H9 (cell line): ENCODE data around the gene CDH22. TPM values are rescaled to one million over a fixed set of nuclear protein-coding genes. Genes with fewer than 3 reads are reported as not detected.

Experiments
- DNase-seq: peaks from one replicate; pipeline ENCODE4 v3.0.0-alpha.2; 2017
- H2AFZ ChIP-seq: one replicate; pipeline ENCODE4 v1.6.1; 2013; ENCODE audit warnings: mild to moderate bottlenecking, low read length, control low read depth, moderate library complexity
- H2AK5ac ChIP-seq: 2 replicates; pipeline ENCODE4 v1.6.1; 2013; ENCODE audit warnings: low read length, control low read depth, mixed read lengths; ENCODE audit not compliant: insufficient read length
- H2BK120ac ChIP-seq: one replicate; pipeline ENCODE4 v1.6.1; 2013; ENCODE audit warnings: low read depth, mild to moderate bottlenecking, low read length, control low read depth, inconsistent platforms; ENCODE audit not compliant: poor library complexity, severe bottlenecking
- H2BK12ac ChIP-seq: 2 replicates; pipeline ENCODE4 v1.6.1; 2013; ENCODE audit warnings: low read length, control low read depth, mixed read lengths, low read depth; ENCODE audit not compliant: insufficient read length
- H2BK15ac ChIP-seq: 2 replicates; pipeline ENCODE4 v1.6.1; 2013; ENCODE audit warnings: low read depth, low read length, control low read depth
- H2BK20ac ChIP-seq: one replicate; pipeline ENCODE4 v1.6.1; 2013; ENCODE audit warnings: low read depth, mild to moderate bottlenecking, low read length, control low read depth, inconsistent platforms; ENCODE audit not compliant: poor library complexity, severe bottlenecking
- H2BK5ac ChIP-seq: 2 replicates; pipeline ENCODE4 v1.6.1; 2013; ENCODE audit warnings: low read length, control low read depth, mixed read lengths; ENCODE audit not compliant: insufficient read length
- H3K14ac ChIP-seq: 2 replicates; pipeline ENCODE4 v1.6.1; 2013; ENCODE audit warnings: low read length, control low read depth; ENCODE audit not compliant: insufficient read depth
- H3K18ac ChIP-seq: 2 replicates; pipeline ENCODE4 v1.6.1; 2013; ENCODE audit warnings: low read depth, mild to moderate bottlenecking, mixed read lengths, low read length, control low read depth; ENCODE audit not compliant: insufficient read length
- H3K23ac ChIP-seq: 2 replicates; pipeline ENCODE4 v1.6.1; 2013; ENCODE audit warnings: low read length, control low read depth, mixed read lengths, low read depth; ENCODE audit not compliant: insufficient read length
- H3K23me2 ChIP-seq: 2 replicates; pipeline ENCODE4 v1.6.1; 2013; ENCODE audit warnings: low read depth, mild to moderate bottlenecking, mixed read lengths, low read length, control low read depth; ENCODE audit not compliant: insufficient read length, poor library complexity, severe bottlenecking
- H3K27ac ChIP-seq: 2 replicates; pipeline ENCODE4 v1.5.1; 2013; ENCODE audit warnings: low read length, control low read depth, mixed read lengths, low read depth; ENCODE audit not compliant: insufficient read length
- H3K27me3 ChIP-seq: 2 replicates; pipeline ENCODE4 v1.6.1; 2013; ENCODE audit warnings: low read length, control low read depth, inconsistent platforms; ENCODE audit not compliant: insufficient read depth
- H3K4ac ChIP-seq: 2 replicates; pipeline ENCODE4 v1.6.1; 2013; ENCODE audit warnings: low read depth, mild to moderate bottlenecking, control low read depth, inconsistent platforms, low read length, moderate library complexity
- H3K4me1 ChIP-seq: 2 replicates; pipeline ENCODE4 v1.6.1; 2013; ENCODE audit warnings: low read length, control low read depth, inconsistent platforms; ENCODE audit not compliant: insufficient read depth
- H3K4me2 ChIP-seq: 2 replicates; pipeline ENCODE4 v1.6.1; 2013; ENCODE audit warnings: low read length, control low read depth, mixed read lengths; ENCODE audit not compliant: insufficient read length, insufficient read depth
- H3K56ac ChIP-seq: 2 replicates; pipeline ENCODE4 v1.6.1; 2013; ENCODE audit warnings: low read depth, mild to moderate bottlenecking, mixed read lengths, low read length, control low read depth; ENCODE audit not compliant: insufficient read length
- H3K79me1 ChIP-seq: 2 replicates; pipeline ENCODE4 v1.6.1; 2013; ENCODE audit warnings: low read depth, mild to moderate bottlenecking, moderate library complexity, low read length, control low read depth, inconsistent platforms; ENCODE audit not compliant: insufficient read depth, poor library complexity, severe bottlenecking
- H3K79me2 ChIP-seq: 2 replicates; pipeline ENCODE4 v1.6.1; 2013; ENCODE audit warnings: low read length, control low read depth, inconsistent platforms; ENCODE audit not compliant: insufficient read depth
- H3K9ac ChIP-seq: 2 replicates; pipeline ENCODE4 v1.6.1; 2013; ENCODE audit warnings: low read length, control low read depth, mixed read lengths; ENCODE audit not compliant: insufficient read length; ENCODE audit errors: extremely low read depth
- H3K9me3 ChIP-seq: one replicate; pipeline ENCODE4 v1.6.1; 2013; ENCODE audit warnings: low read depth, low read length, inconsistent platforms; ENCODE audit not compliant: control insufficient read depth
- H3T11ph ChIP-seq: one replicate; pipeline ENCODE4 v1.6.1; 2013; ENCODE audit warnings: mild to moderate bottlenecking, low read length, control low read depth, inconsistent platforms
- H4K20me1 ChIP-seq: one replicate; pipeline ENCODE4 v1.6.1; 2013; ENCODE audit not compliant: control insufficient read depth, insufficient read length, insufficient read depth
- H4K5ac ChIP-seq: 2 replicates; pipeline ENCODE4 v1.6.1; 2013; ENCODE audit warnings: low read depth, mild to moderate bottlenecking, mixed read lengths, low read length, control low read depth; ENCODE audit not compliant: insufficient read length
- H4K8ac ChIP-seq: replicated peaks from 2 replicates; pipeline ENCODE4 v1.6.1; 2013; ENCODE audit warnings: low read length, control low read depth, mixed read lengths, low read depth; ENCODE audit not compliant: insufficient read length
- H4K91ac ChIP-seq: 2 replicates; pipeline ENCODE4 v1.6.1; 2013; ENCODE audit warnings: low read depth, mild to moderate bottlenecking, moderate library complexity, mixed read lengths, low read length, control low read depth; ENCODE audit not compliant: insufficient read length
- H3K27ac Mint-ChIP-seq, 3 experiments: 2 replicates in 2 of 3; 3 replicates in 1 of 3; pipeline ENCODE4 v1.8.0; 2020 to 2021; ENCODE audit warnings: mixed read lengths in 3 of 3, mild to moderate bottlenecking in 1 of 3, moderate library complexity in 1 of 3
- H3K27me3 Mint-ChIP-seq: 2 replicates; pipeline ENCODE4 v1.8.0; 2021; ENCODE audit warnings: low read depth, mild to moderate bottlenecking, moderate library complexity, mixed read lengths
- H3K36me3 Mint-ChIP-seq, 3 experiments: 2 replicates in 2 of 3; 3 replicates in 1 of 3; pipeline ENCODE4 v1.8.0; 2020 to 2021; ENCODE audit warnings: low read depth in 3 of 3, mixed read lengths in 3 of 3; ENCODE audit not compliant: insufficient read depth in 1 of 3
- H3K4me1 Mint-ChIP-seq, 2 experiments: 2 replicates each; pipeline ENCODE4 v1.8.0; 2020; ENCODE audit warnings: mixed read lengths in 2 of 2
- H3K4me3 Mint-ChIP-seq, 2 experiments: 2 replicates in 1 of 2; 3 replicates in 1 of 2; pipeline ENCODE4 v1.8.0; 2020 to 2021; ENCODE audit warnings: mild to moderate bottlenecking in 2 of 2, mixed read lengths in 2 of 2, moderate library complexity in 1 of 2
- H3K9me3 Mint-ChIP-seq, 2 experiments: 2 replicates in 1 of 2; 3 replicates in 1 of 2; pipeline ENCODE4 v1.8.0; 2020; ENCODE audit warnings: mild to moderate bottlenecking in 2 of 2, mixed read lengths in 2 of 2, moderate library complexity in 1 of 2
- WGBS: extraction: QIAGEN DNeasy Blood & Tissue Kit; methylation state at CpG from one replicate; pipeline ENCODE4 v1.1.7; 2013; ENCODE audit warnings: missing lambda C conversion rate, low lambda C conversion rate, mixed read lengths; ENCODE audit not compliant: insufficient read length; ENCODE audit errors: extremely low coverage; 5-methylcytosine and 5-hydroxymethylcytosine counted together
- total RNA-seq: library from RNA; stranded (reverse); gene quantifications from 2 replicates; pipeline ENCODE4 v1.2.1, GENCODE V29; 2021
- TF ChIP-seq, protein P1 (sequence below): fragments of 200-600 bp; sonication (generic); conservative IDR thresholded peaks from 3 replicates; pipeline ENCODE4 v1.8.0; 2021; ENCODE audit warnings: antibody characterized with exemption, mild to moderate bottlenecking

CDH22 gene
- total RNA-seq, 1 experiment from 2014 or later, result not detected

DNA sequence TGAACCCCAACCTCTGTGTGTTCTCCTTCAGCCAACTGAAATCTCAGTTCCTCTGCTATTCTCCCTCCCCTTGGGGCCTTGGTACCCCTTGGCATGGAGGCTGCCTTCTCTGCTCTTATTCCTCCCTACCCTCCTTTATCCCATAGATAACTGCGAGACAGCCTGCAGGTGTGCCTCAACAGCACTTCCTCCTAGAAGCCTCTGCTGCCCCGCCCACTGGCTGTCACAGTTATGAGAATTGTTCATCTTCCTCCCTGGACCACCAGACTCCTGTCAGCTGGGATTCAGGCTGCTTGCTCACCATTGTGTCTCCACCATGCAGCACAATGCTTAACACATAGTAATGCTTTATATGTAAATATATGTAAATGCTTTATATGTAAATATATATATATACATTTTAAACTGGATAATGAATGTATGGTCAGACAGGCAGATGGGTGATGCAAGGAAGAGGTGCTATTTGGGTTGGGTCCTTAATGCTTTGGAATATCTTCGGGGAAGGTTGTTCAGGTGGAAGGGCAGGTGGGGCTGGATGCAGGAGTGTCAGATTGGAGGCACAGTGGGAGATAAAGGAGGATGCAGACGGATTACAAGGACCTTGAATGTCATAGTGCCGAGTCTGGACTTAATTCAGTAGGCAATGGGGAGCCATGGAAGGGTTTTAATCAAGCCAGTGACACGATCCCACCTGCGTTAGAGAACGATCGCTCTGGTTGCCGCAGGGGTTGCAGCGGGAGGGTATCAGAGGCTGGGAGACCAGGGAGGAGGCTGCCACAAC lies 4.9 kb downstream of the CDH22 start:
- Histone ChIP-seq H3T11ph (no peak overlapping the region), H3K27ac (no peak overlapping the region), H2BK120ac (no peak overlapping the region), H4K20me1 (no peaks in the 10 kb centered on the region), H3K4ac (no peak overlapping the region), H3K79me1 (no peaks in the 10 kb centered on the region), H4K91ac (no peak overlapping the region), H2BK20ac (no peak overlapping the region), H3K9ac (no peak overlapping the region), H3K79me2 (no peaks in the 10 kb centered on the region), H3K23ac (no peak overlapping the region), H3K23me2 (peaks cover 3% of the 10 kb centered on the region), H4K5ac (no peak overlapping the region), H2AFZ (no peak overlapping the region), H3K4me1 (no peaks in the 10 kb centered on the region), H3K18ac (no peak overlapping the region), H3K9me3 (no peaks in the 10 kb centered on the region), H2BK15ac (no peak overlapping the region), H2AK5ac (no peak overlapping the region), H3K14ac (no peak overlapping the region), H3K56ac (no peak overlapping the region), H4K8ac (no peak overlapping the region), H3K4me2 (no peak overlapping the region), H2BK12ac (no peak overlapping the region), H3K27me3 (peaks cover 6% of the 10 kb centered on the region; the same call in 1 of the 2 replicates), H2BK5ac (no peak overlapping the region)
- Mint-ChIP-seq H3K27ac (no peak overlapping the region; a peak in 1 of 7 replicates), H3K9me3 (no peaks in the 10 kb centered on the region), H3K4me1 (peaks cover 4 to 12% of the 10 kb centered on the region in 2 experiments; a peak in 2 of 4 replicates), H3K4me3 (no peak overlapping the region; a peak in 1 of 5 replicates), H3K36me3 (no peaks in the 10 kb centered on the region; a peak in 1 of 7 replicates), H3K27me3 (peaks cover 63% of the 10 kb centered on the region)
- WGBS, result no CpG with 5 or more reads among the region's 11 CpGs
- TF ChIP-seq, protein P1, sequence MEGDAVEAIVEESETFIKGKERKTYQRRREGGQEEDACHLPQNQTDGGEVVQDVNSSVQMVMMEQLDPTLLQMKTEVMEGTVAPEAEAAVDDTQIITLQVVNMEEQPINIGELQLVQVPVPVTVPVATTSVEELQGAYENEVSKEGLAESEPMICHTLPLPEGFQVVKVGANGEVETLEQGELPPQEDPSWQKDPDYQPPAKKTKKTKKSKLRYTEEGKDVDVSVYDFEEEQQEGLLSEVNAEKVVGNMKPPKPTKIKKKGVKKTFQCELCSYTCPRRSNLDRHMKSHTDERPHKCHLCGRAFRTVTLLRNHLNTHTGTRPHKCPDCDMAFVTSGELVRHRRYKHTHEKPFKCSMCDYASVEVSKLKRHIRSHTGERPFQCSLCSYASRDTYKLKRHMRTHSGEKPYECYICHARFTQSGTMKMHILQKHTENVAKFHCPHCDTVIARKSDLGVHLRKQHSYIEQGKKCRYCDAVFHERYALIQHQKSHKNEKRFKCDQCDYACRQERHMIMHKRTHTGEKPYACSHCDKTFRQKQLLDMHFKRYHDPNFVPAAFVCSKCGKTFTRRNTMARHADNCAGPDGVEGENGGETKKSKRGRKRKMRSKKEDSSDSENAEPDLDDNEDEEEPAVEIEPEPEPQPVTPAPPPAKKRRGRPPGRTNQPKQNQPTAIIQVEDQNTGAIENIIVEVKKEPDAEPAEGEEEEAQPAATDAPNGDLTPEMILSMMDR, result no peak
- DNase-seq, result no peak
